GM12872 (cell line): ENCODE measurements around the gene TP53BP2.

ENCODE experiments used
- TF ChIP-seq, protein P1 (sequence below): IDR thresholded peaks from 3 replicates; pipeline ENCODE4 v1.5.1; 2011; ENCODE audit warnings: low read depth, mild to moderate bottlenecking, low read length, moderate library complexity; ENCODE audit not compliant: insufficient read depth

The TP53BP2 gene

DNA sequence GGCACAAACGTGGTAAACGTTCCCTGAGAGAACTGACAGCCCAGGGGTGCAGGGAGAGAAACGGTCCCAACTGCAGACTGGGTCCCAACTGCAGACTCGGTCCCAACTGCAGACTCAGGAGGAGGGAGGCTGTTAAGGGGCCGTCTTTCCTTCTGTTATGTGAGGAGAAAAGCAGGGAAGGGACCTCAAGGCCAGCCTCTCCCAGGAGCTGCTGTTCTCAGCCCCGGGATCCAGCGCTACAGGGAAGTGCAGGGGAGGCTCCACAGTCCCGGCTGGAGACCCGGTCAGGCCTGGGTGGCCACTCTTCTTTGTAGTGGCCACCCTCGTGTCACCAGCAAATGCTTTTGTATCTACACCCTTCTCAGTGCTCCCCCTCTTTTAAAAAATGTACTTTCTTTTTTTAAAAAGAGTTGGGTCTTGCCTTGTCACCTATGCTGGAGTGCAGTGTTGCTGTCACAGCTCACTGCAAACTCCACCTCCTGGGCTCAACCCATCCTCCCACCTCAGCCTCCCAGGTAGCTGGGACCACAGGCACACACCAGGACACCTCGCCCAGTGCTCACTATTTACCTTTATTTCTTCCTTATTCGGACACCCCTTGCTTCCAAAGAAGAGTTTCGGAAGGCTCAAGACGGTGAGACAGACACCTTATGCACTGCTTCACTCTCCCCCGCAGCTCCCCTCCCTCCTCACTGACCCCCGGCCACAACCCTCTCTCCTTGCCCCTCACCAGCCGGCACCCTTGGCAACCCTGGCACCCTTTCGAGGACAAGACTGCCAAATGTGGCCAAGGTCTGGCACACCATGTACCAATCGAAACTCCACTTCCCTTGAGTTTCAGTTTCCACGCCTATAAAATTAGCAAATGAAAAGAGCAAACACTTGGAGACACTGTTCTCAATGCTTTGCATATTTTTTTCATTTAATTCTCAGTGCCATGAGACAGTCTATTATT is 111.6 kb downstream of the TP53BP2 start:
- TF ChIP-seq, protein P1, sequence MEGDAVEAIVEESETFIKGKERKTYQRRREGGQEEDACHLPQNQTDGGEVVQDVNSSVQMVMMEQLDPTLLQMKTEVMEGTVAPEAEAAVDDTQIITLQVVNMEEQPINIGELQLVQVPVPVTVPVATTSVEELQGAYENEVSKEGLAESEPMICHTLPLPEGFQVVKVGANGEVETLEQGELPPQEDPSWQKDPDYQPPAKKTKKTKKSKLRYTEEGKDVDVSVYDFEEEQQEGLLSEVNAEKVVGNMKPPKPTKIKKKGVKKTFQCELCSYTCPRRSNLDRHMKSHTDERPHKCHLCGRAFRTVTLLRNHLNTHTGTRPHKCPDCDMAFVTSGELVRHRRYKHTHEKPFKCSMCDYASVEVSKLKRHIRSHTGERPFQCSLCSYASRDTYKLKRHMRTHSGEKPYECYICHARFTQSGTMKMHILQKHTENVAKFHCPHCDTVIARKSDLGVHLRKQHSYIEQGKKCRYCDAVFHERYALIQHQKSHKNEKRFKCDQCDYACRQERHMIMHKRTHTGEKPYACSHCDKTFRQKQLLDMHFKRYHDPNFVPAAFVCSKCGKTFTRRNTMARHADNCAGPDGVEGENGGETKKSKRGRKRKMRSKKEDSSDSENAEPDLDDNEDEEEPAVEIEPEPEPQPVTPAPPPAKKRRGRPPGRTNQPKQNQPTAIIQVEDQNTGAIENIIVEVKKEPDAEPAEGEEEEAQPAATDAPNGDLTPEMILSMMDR = no peak

DNA sequence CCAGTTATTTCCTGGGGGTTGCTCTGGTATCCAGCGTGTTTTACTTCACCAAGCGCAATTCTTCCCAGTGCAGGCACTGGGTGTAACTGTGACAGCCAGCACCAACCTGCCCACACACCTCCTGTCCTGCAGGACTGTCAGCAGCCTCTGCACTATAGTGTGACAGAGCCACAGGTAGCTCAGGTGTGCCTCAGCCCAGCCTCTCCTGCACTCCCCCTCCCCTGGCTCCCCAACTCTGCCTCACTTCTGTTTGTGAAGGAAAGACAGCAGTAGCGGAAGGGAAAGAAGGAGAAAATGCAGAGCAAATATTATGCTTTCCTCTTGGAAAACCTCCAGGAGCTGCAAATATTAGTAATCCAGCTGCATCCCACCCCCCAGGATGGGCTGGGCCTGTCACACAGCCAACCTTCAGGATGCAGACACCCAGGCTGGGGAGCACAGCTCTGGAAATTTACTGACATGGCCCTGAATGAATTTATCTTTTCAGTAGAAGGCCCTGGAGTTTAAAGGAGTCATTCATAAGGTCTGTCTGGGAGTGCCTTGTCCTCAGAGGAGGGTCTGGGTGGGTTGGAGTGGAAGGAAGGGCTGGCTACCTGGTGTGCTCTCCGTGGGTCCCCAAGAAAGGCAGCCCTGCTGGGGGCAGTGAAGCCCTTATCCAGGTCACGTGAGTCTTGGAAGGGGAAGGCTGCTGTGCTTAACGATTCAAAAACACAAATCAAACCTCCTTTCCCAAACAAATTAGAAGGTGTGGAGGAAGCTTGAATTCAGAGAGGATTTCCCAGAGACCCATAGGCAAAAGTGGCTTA is 112.6 kb downstream of the TP53BP2 start:
- TF ChIP-seq, protein P1 = no peak

DNA sequence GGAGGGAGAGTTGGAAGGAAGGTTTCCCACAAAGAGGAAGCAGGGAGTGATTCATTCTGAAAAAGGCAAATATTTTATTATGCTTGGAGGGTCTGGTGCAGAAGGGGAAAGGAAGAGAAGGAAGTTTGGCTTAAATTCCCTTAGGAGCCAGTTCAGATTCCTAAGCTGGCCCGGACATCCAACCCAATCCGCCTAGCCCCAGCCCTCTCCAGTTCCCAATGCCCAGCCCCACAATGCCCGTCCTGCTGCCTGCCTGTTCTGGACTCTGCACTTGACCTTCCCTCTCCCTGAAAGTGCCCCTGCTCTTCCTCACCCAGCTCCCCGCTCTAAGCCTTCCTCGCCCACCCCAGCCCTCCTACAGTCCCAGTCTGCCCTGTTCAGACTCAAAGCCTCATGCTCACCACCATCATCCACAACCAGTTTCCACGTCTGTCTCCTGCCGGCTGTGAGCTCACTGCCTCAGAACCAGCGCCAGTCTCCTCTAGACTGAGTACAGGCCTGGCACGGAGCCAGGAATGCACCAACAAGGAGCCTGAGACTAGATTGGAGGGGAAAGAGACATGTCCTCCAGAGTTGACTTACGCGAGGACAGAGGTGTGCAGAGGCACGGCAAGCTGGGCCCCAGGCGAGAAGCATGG is 114.5 kb downstream of the TP53BP2 start:
- TF ChIP-seq, protein P1 = no peak

DNA sequence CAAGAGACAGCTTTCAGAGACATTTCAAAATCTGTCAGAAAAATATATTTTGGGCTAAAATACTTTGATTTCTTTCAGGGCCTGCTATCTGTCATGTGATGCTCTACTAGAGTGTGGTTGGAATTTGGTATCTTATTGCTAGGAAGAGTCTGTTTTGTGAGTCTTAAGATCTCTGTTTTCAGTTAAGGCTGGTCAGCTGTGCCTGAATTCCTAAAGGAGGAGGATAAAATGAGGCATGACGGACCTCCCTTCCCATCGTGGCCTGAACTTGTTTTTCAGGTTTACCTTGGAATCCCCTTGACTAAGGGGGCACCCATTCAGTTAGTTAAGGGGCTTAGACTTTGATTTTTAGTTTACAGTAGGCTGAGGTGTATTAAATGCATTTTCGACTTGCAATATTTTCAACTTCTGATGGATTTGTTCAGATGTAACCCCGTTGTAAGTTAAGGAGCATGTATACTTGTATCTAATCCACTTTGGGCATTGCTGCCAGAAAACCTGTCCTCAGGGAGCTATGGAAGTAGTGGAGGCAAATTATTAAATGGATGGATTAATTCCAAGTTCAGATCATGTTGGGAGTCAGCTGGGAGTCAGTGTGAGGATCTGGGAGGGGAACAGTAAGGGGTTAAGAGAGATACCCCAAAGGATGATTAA is 115.1 kb downstream of the TP53BP2 start:
- TF ChIP-seq, protein P1 = no peak

DNA sequence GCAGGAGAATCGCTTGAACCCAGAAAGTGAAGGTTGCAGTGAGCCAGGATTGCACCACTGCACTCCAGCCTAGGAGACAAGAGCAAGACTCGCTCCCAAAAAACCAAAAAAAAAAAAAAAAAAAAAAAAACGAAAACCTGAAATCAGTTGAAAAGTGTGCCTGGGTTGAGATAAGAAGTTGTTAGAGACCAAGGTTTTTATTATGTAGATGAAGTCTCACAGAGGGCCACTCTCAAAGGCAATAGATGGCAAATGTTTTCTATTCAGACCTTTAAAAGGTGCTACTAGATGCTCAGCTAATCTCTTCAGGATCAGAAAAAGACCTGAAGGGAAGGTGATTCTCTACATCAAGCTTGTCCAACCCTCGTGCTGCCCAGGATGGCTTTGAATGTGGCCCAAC is 115.8 kb downstream of the TP53BP2 start:
- TF ChIP-seq, protein P1 = no peak
